Activated CD4-positive, alpha-beta T cell treated with anti-CD3 and anti-CD28 coated beads for 24 hours (primary cell): ENCODE results near the gene FAM131B.

Experiments
- DNase-seq, 2 donors: peaks; one replicate each; pipeline ENCODE4 v3.0.0-alpha.2; 2020; ENCODE audit warnings: low read depth in 2 of 2

FAM131B gene

DNA sequence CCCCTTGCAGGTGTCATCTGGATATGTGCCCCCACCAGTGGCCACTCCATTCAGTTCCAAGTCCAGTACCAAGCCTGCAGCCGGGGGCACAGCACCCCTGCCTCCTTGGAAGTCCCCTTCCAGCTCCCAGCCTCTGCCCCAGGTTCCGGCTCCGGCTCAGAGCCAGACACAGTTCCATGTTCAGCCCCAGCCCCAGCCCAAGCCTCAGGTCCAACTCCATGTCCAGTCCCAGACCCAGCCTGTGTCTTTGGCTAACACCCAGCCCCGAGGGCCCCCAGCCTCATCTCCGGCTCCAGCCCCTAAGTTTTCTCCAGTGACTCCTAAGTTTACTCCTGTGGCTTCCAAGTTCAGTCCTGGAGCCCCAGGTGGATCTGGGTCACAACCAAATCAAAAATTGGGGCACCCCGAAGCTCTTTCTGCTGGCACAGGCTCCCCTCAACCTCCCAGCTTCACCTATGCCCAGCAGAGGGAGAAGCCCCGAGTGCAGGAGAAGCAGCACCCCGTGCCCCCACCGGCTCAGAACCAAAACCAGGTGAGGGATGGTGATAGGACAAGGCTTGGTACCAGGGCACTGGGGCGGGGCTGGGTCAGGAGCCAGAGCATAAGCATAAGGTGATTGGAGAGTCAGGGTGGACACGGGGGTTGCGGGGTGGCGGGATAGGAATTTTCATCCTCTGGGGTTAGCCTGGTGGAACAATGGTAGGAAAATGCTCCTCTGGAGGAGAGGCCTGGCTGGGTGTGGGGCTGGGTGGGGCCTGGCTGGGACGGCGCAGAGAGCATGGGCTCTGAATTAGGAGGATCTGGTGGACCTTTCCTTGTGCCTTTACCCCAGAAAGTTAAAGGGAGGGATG, 20.5 kb upstream of the FAM131B start:
- no peak for DNase-seq

GRCh38 chr7:143382126-143382790, 19.7 kb upstream of the FAM131B start:
- DNase-seq: no peak

DNA sequence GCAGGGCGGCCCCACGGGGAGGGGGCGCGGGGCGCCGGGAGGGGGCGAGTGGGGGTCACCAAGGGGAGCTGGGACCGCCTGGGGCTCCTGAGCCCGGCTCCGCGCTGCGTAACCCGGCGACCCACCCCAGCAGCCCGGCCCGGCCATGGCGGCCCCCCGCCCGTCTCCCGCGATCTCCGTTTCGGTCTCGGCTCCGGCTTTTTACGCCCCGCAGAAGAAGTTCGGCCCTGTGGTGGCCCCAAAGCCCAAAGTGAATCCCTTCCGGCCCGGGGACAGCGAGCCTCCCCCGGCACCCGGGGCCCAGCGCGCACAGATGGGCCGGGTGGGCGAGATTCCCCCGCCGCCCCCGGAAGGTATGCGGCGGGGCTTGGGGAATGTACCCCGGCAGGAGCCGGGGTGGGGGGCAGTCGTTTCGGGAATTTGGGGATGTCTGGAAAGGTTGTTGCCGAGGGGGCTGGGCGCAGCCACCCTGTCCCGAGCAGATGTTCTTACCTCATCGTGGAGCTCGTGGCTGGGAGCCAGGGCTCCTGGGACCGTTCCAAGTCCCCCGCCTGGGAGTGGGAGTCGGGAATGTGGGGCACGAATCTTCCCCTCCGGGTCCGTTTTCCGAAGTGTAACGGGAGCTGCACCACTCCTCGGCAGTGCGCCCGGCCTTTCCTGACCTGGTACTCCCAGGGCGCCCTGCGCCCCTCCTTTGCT, 19.1 kb upstream of the FAM131B start:
- no peak for DNase-seq

- peak; percentile 73 to 82 for DNase-seq
Observed at GRCh38 chr7:143380646-143381426, 18.3 kb upstream of the FAM131B start, which contains the start of gene ZYX. Gene ZYX, plus strand, starts transcription at chr7:143381345. Its CDS starts 227 bp downstream, at chr7:143381572.

DNA sequence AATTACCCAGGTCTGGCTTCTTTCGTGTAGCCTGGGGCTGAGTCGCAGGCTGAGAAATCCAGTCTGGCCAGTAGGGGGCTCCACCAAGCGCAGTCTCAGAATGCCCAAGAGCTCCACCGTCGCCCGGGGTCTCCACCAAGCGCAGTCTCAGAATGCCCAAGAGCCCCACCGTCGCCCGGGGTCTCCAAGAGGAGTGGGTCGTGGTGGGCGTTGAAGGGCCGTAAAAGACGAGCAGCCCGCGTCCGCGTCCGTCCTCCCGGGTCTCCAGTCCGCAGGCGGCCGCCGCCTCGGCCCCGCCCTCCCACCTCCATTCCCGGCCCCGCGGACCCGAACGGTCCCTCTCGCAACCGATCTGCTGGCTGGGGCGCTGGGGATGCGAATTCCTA, 17.7 kb upstream of the FAM131B start:
- peak; percentile 84 to 85 for DNase-seq

DNA sequence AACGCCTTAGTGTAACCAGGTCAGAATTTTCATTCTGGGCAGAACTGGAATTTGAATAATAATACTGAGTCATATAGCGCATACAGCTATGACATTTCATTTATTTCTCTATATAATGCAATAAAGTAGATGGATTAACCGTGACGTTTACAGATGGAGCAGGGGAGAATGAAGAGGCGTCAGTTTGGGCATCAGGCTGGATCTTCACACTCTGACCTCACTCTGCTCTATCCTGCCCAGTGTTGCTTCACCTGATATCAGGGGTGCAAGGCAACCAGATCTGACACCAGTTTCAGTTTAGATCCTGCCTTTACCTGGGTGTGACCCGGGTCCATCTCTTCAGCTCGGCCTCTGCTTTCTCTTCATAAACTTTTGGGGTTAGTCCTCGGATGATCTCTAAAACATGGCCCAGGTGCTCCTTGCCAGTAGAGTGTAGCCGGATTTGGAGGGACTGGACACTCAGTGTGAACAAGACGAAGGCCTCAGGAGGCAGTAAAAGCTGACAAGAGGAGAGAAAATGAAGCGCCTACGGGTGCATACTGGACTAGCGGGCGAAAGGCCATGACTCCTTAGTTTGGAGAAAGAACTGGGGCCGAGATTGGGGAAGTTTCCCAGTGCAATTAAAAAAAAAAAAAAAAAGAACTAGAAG, 17.2 kb upstream of the FAM131B start:
- DNase-seq: no peak

- DNase-seq: no peak
Observed at GRCh38 chr7:143376396-143376795, 13.9 kb upstream of the FAM131B start.

- no peak for DNase-seq
Observed at GRCh38 chr7:143375298-143376034, 13.0 kb upstream of the FAM131B start.

DNA sequence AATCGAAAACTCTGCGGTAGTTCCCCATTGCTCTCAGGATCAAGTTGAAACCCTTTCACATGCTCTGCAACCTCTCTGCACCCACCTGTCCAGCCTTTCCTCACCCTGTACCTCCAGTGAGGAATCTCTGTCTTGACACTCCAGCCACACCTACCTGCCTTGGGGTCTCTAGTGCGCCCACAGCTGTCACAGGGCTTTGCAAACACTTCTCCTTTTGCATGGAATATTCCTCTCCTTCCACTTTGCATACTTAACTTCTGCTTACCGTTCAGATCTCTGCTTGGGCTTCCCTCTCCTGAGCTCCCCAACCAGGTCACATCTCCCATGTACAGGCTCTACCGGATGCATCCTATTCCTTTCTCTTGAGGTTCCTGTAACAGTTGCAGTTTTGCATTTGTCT, 12.0 kb upstream of the FAM131B start:
- DNase-seq: no peak

GRCh38 chr7:143373255-143373794, 10.8 kb upstream of the FAM131B start:
- no peak for DNase-seq

- DNase-seq: no peak
Observed at GRCh38 chr7:143372070-143372469, 9.6 kb upstream of the FAM131B start.

GRCh38 chr7:143369678-143370651, 7.5 kb upstream of the FAM131B start:
- DNase-seq: no peak

DNA sequence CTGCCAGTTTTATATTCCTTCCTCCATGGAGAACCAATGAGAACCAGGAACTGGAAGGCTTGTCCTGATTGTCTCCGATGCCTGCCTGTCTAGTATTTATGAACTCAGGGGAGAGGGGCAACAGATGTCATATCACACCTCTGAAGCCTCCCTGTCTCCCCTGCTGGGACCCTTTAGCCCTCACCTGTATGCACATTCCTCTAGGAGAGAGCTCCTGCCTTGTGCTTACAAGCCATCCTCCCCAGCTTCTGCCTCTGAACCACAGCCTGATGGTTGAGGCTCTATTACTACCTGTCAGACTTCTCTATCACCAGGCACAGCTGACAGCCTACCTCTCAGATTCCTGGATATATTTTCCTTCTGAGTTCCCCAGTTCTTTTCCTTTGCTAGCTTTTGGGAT, 5.9 kb upstream of the FAM131B start:
- no peak for DNase-seq

GRCh38 chr7:143367972-143368371, 5.5 kb upstream of the FAM131B start:
- DNase-seq: no peak

GRCh38 chr7:143363016-143363937, 764 bp upstream of the FAM131B start:
- no peak for DNase-seq

GRCh38 chr7:143361552-143362130, 872 bp downstream of the FAM131B start:
- no peak for DNase-seq

- no peak for DNase-seq
Observed at GRCh38 chr7:143360788-143361551, 1.5 kb downstream of the FAM131B start.
